IgD-negative memory B cell (primary cell): ENCODE measurements around the gene MDC1. TPM values are rescaled to one million over a fixed set of nuclear protein-coding genes. Genes with fewer than 3 reads are reported as not detected.
"Not testable (repeated sequence)": the region's sequence is repeated elsewhere in the genome, so short reads cannot be mapped to it uniquely, and the experiment has no call there.

ENCODE experiments used
- H3K27ac Mint-ChIP-seq, 3 donors: one replicate each; pipeline ENCODE4 v1.8.0; 2020 to 2022; ENCODE audit warnings: mild to moderate bottlenecking in 3 of 3, mixed read lengths in 3 of 3, moderate library complexity in 1 of 3
- H3K27me3 Mint-ChIP-seq: one replicate; pipeline ENCODE4 v1.8.0; 2021; ENCODE audit warnings: mixed read lengths
- H3K36me3 Mint-ChIP-seq: one replicate; pipeline ENCODE4 v1.8.0; 2020; ENCODE audit warnings: mild to moderate bottlenecking, mixed read lengths
- H3K4me1 Mint-ChIP-seq, 3 donors: one replicate each; pipeline ENCODE4 v1.8.0; 2020 to 2022; ENCODE audit warnings: mixed read lengths in 3 of 3, mild to moderate bottlenecking in 1 of 3
- H3K4me3 Mint-ChIP-seq, 4 donors: one replicate each; pipeline ENCODE4 v1.8.0; 2020 to 2022; ENCODE audit warnings: mild to moderate bottlenecking in 4 of 4, mixed read lengths in 4 of 4, moderate library complexity in 3 of 4
- H3K9me3 Mint-ChIP-seq, 3 donors: one replicate each; pipeline ENCODE4 v1.8.0; 2020 to 2021; ENCODE audit warnings: mixed read lengths in 3 of 3, mild to moderate bottlenecking in 1 of 3
- polyA plus RNA-seq: library from polyadenylated mRNA; unstranded; fragments of 300-500 nt; fragmentation: Illumina TruSeq; gene quantifications from one replicate; pipeline ENCODE4 v1.2.3, GENCODE V29; 2021

The MDC1 gene
- polyA plus RNA-seq, 1 donor from 2014 or later, result 4.6 TPM

- peak overlapping the region in 2 of 4 donors; percentile 96 to 99 for H3K4me3 Mint-ChIP-seq
- H3K27ac Mint-ChIP-seq, result peak overlapping the region; percentile 94 to 98 (median 98)
- peaks cover 24 to 44% (median 34%) of the 10 kb centered on the region in 3 donors for H3K4me1 Mint-ChIP-seq
- not testable (repeated sequence) for H3K27me3 Mint-ChIP-seq, H3K9me3 Mint-ChIP-seq, H3K36me3 Mint-ChIP-seq
These were observed 6.2 kb upstream of the MDC1 start for GRCh38 chr6:30723159-30723842.

- peak overlapping the region; percentile 96 to 100 (median 98) for H3K4me3 Mint-ChIP-seq
- no peaks in the 10 kb centered on the region for H3K27me3 Mint-ChIP-seq
- H3K27ac Mint-ChIP-seq, result peak overlapping the region; percentile 94 to 98 (median 98)
- H3K4me1 Mint-ChIP-seq, result peaks cover 23 to 47% (median 37%) of the 10 kb centered on the region in 3 donors
- peaks cover 3% of the 10 kb centered on the region for H3K36me3 Mint-ChIP-seq
- H3K9me3 Mint-ChIP-seq, result no peaks in the 10 kb centered on the region
These were observed 5.4 kb upstream of the MDC1 start for GRCh38 chr6:30722280-30723112.

GRCh38 chr6:30722025-30722279, 4.9 kb upstream of the MDC1 start:
- Mint-ChIP-seq H3K4me3 (peak overlapping the region; percentile 96 to 100 (median 98)), H3K4me1 (peaks cover 28 to 52% (median 40%) of the 10 kb centered on the region in 3 donors), H3K27ac (peak overlapping the region; percentile 94 to 98 (median 98))
- H3K36me3 Mint-ChIP-seq, H3K27me3 Mint-ChIP-seq, H3K9me3 Mint-ChIP-seq: not testable (repeated sequence)

- Mint-ChIP-seq H3K4me3 (peak overlapping the region; percentile 96 to 100 (median 98)), H3K4me1 (peaks cover 31 to 53% (median 46%) of the 10 kb centered on the region in 3 donors), H3K9me3 (no peaks in the 10 kb centered on the region), H3K36me3 (peaks cover 3% of the 10 kb centered on the region), H3K27me3 (no peaks in the 10 kb centered on the region), H3K27ac (peak overlapping the region; percentile 96 to 98 (median 98))
These were observed 4.3 kb upstream of the MDC1 start for GRCh38 chr6:30721198-30722024.

- no peaks in the 10 kb centered on the region for H3K9me3 Mint-ChIP-seq
- H3K27ac Mint-ChIP-seq, result peak overlapping the region; percentile 96 to 98 (median 98)
- H3K36me3 Mint-ChIP-seq, result peaks cover 5% of the 10 kb centered on the region
- peaks cover 37 to 55% (median 50%) of the 10 kb centered on the region in 3 donors for H3K4me1 Mint-ChIP-seq
- no peaks in the 10 kb centered on the region for H3K27me3 Mint-ChIP-seq
- peak overlapping the region; percentile 96 to 100 (median 98) for H3K4me3 Mint-ChIP-seq
These were observed 3.7 kb upstream of the MDC1 start for GRCh38 chr6:30720738-30721197.

GRCh38 chr6:30719791-30720737, 3.0 kb upstream of the MDC1 start, which contains the start of gene TUBB:
TSS of gene TUBB (plus strand) at chr6:30720352. CDS start at chr6:30720507, 155 bp downstream.
- no peaks in the 10 kb centered on the region for H3K9me3 Mint-ChIP-seq
- H3K27me3 Mint-ChIP-seq, result no peaks in the 10 kb centered on the region
- peak within 1 kb of the TSS; percentile 96 to 100 (median 98) for H3K4me3 Mint-ChIP-seq
- H3K36me3 Mint-ChIP-seq, result peaks cover 2% of the 10 kb centered on the region
- H3K4me1 Mint-ChIP-seq, result peaks cover 36 to 48% (median 48%) of the 10 kb centered on the region in 3 donors
- H3K27ac Mint-ChIP-seq, result peak within 1 kb of the TSS; percentile 96 to 98 (median 98)

- Mint-ChIP-seq H3K4me1 (peaks cover 34 to 48% (median 42%) of the 10 kb centered on the region in 3 donors), H3K27ac (peak overlapping the region; percentile 96 to 98 (median 98)), H3K27me3 (no peaks in the 10 kb centered on the region), H3K36me3 (peaks cover 6% of the 10 kb centered on the region), H3K9me3 (no peaks in the 10 kb centered on the region), H3K4me3 (peak overlapping the region; percentile 96 to 100 (median 98))
These were observed 2.3 kb upstream of the MDC1 start for GRCh38 chr6:30719356-30719755.

- not testable (repeated sequence) for H3K9me3 Mint-ChIP-seq, H3K27me3 Mint-ChIP-seq, H3K36me3 Mint-ChIP-seq
- H3K27ac Mint-ChIP-seq, result peak overlapping the region; percentile 93 to 99 (median 98)
- H3K4me3 Mint-ChIP-seq, result peak overlapping the region; percentile 96 to 99 (median 98)
- H3K4me1 Mint-ChIP-seq, result peaks cover 34 to 42% (median 36%) of the 10 kb centered on the region in 3 donors
These were observed 1.0 kb upstream of the MDC1 start for GRCh38 chr6:30717845-30718720.

- Mint-ChIP-seq H3K9me3 (no peaks in the 10 kb centered on the region), H3K27me3 (no peaks in the 10 kb centered on the region), H3K4me1 (peaks cover 38 to 42% (median 42%) of the 10 kb centered on the region in 3 donors), H3K27ac (peak overlapping the region; percentile 93 to 99 (median 98)), H3K4me3 (peak overlapping the region; percentile 89 to 99 (median 98)), H3K36me3 (peaks cover 7% of the 10 kb centered on the region)
These were observed 277 bp downstream of the MDC1 start for GRCh38 chr6:30716879-30717128.

- no peaks in the 10 kb centered on the region for H3K9me3 Mint-ChIP-seq
- H3K27me3 Mint-ChIP-seq, result no peaks in the 10 kb centered on the region
- no peak overlapping the region for H3K27ac Mint-ChIP-seq
- peaks cover 9% of the 10 kb centered on the region for H3K36me3 Mint-ChIP-seq
- H3K4me3 Mint-ChIP-seq, result no peak overlapping the region
- peaks cover 25 to 39% (median 38%) of the 10 kb centered on the region in 3 donors for H3K4me1 Mint-ChIP-seq
These were observed 2.8 kb downstream of the MDC1 start for GRCh38 chr6:30714263-30714662.

GRCh38 chr6:30712441-30712945, 4.6 kb downstream of the MDC1 start:
- peak overlapping the region in 1 of 4 donors; percentile 61 for H3K4me3 Mint-ChIP-seq
- H3K27me3 Mint-ChIP-seq, result no peaks in the 10 kb centered on the region
- H3K4me1 Mint-ChIP-seq, result peaks cover 22 to 35% (median 34%) of the 10 kb centered on the region in 3 donors
- peak overlapping the region in 1 of 3 donors; percentile 47 for H3K27ac Mint-ChIP-seq
- H3K36me3 Mint-ChIP-seq, result peaks cover 12% of the 10 kb centered on the region
- H3K9me3 Mint-ChIP-seq, result no peaks in the 10 kb centered on the region

GRCh38 chr6:30711758-30712380, 5.2 kb downstream of the MDC1 start:
- no peaks in the 10 kb centered on the region for H3K27me3 Mint-ChIP-seq
- H3K4me3 Mint-ChIP-seq, result peak overlapping the region in 1 of 4 donors; percentile 17
- peaks cover 19 to 33% (median 29%) of the 10 kb centered on the region in 3 donors for H3K4me1 Mint-ChIP-seq
- H3K36me3 Mint-ChIP-seq, result peaks cover 12% of the 10 kb centered on the region
- H3K27ac Mint-ChIP-seq, result no peak overlapping the region
- H3K9me3 Mint-ChIP-seq, result no peaks in the 10 kb centered on the region
